Measurements from ENCODE around the gene RANGAP1. TPM values are rescaled to one million over a fixed set of nuclear protein-coding genes. Genes with fewer than 3 reads are reported as not detected.

Gene RANGAP1
- total RNA-seq, 4 donors from 2014 or later: 39.9 to 87.9 (median 65.5) TPM

DNA sequence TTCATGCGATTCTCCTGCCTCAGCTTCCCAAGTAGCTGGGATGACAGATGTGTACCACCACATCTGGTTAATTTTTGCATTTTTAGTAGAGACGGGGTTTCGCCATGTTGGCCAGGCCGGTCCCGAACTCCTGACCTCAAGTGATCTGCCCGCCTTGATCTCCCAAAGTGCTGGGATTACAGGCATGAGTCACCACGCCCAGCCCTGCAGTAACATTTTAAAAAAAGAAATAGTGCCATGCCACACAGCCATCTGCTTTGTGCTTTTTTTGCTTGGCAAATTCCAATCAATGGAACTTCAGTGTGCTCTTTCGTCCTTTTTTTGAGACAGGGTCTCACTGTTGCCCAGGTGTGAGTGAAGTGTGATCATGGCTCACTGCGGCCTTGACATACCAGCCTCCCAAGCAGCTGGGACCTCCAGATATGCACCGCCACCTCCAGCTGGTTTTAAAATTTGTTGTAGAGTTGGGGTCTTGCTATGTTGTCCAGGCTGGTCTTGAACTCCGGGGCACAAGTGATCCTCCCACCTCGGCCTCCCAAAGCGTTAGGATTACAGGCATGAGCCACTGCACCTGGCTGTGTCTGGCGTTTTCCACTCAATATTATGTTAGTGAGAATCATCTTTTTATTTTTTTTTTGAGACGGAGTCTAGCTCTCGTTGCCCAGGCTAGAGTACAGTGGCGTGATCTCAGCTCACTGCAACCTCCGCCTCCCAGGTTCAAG lies 43.4 kb downstream of the RANGAP1 start:
- intact Hi-C loops (cut with DNase I): no loop called here
- H3K4me3 ChIP-seq: no peak overlapping the region
- no peaks in the 10 kb centered on the region for H3K27me3 ChIP-seq
- no peaks in the 10 kb centered on the region for H3K9me3 ChIP-seq
- TF ChIP-seq POLR2A (IDR thresholded peaks at IDR 0.05; ENCODE audit: low read depth): no peak
- no peak for TF ChIP-seq EP300 (IDR thresholded peaks at IDR 0.05)
- TF ChIP-seq, protein P1, sequence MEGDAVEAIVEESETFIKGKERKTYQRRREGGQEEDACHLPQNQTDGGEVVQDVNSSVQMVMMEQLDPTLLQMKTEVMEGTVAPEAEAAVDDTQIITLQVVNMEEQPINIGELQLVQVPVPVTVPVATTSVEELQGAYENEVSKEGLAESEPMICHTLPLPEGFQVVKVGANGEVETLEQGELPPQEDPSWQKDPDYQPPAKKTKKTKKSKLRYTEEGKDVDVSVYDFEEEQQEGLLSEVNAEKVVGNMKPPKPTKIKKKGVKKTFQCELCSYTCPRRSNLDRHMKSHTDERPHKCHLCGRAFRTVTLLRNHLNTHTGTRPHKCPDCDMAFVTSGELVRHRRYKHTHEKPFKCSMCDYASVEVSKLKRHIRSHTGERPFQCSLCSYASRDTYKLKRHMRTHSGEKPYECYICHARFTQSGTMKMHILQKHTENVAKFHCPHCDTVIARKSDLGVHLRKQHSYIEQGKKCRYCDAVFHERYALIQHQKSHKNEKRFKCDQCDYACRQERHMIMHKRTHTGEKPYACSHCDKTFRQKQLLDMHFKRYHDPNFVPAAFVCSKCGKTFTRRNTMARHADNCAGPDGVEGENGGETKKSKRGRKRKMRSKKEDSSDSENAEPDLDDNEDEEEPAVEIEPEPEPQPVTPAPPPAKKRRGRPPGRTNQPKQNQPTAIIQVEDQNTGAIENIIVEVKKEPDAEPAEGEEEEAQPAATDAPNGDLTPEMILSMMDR (IDR thresholded peaks at IDR 0.05): no peak
- no peak for TF ChIP-seq POLR2AphosphoS5 (IDR thresholded peaks at IDR 0.05)
- H3K4me1 ChIP-seq: peaks cover 6 to 17% (median 13%) of the 10 kb centered on the region in 4 donors
- peaks cover 5 to 26% (median 22%) of the 10 kb centered on the region in 4 donors for H3K36me3 ChIP-seq
- no peak overlapping the region for H3K27ac ChIP-seq (replicated peaks in 1 of 4)
- 93% methylated on average over 18 of the region's 18 CpGs for WGBS
- no peak for DNase-seq (ENCODE audit: extremely low spot score)

DNA sequence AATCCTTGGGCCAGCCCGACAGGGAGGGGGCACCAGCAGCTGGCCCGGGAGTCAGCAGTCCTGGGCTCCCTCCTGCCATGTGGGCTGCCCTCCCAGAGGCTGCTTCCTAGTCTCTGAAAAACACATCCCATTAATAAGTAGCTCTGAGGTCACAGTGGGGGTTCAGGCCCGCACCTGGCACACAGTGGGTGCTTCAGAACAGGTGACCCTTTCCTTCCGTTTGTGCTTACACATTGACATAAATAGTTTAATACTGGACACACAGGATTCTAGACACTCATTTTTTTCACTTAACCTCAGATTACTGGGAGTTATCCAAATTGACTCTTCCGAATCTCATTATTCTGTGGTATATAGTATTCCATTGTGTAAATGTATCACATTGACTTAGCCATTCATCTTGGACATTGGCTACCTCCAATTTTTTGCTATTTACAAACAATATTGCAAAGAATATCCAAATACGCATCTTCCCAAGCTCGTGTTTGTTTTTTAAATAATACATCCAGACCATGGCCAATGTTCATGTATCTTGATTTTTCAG lies 44.8 kb downstream of the RANGAP1 start:
- Histone ChIP-seq H3K4me1 (peaks cover 18 to 29% (median 26%) of the 10 kb centered on the region in 4 donors), H3K27me3 (no peaks in the 10 kb centered on the region), H3K4me3 (no peak overlapping the region), H3K36me3 (peaks cover 0 to 13% (median 9%) of the 10 kb centered on the region in 4 donors), H3K27ac (replicated peaks in 1 of 4) (peak overlapping the region in 1 of 4 donors; percentile 69), H3K9me3 (no peaks in the 10 kb centered on the region)
- TF ChIP-seq, protein P1 (IDR thresholded peaks at IDR 0.05): no peak
- TF ChIP-seq POLR2AphosphoS5 (IDR thresholded peaks at IDR 0.05) (no peak), EP300 (IDR thresholded peaks at IDR 0.05) (no peak), POLR2A (IDR thresholded peaks at IDR 0.05; ENCODE audit: low read depth) (no peak)
- WGBS: 95% methylated on average over 5 of the region's 7 CpGs
- intact Hi-C loops (cut with DNase I): no loop called here
- DNase-seq (ENCODE audit: extremely low spot score): no peak

DNA sequence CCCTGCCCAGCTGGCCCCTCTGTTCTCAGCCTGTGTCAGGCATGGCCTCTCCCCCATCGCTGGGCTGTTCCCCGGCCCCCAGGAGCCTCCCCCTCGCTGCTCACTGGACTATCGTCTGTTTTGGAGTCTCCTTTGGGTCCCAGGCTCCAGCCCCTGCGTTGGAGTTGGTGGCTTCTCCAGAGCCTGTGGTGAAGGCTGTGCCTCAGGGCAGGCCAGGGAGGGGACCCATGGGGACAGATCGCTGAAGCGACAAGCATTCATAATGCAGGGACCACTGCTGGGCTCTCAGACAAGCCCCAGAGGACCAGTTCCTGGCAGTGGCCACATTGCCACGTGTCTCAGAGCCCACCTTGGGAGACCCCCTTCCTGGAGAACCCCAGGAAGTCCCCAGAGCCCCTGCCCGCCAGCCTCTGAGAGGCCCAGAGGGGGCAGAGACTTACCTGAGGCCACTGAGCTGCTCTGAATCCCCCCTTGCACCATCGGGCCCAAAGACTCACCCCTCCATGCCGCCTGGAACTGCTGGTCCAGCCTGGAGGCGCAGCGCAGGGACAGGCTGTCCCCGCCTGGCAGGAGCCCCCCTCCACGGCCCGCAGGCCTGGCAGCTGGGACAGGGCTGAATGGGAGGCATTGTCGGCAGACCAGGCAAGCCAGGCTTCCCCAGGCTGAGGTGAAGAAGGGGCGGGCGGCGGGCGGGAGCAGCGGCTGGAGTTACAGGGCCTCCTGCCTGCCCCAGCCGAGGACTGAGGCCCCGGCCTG lies 45.4 kb downstream of the RANGAP1 start, which contains the start of gene CHADL:
Gene CHADL (minus strand): TSS at position 555 of the 756 bp plus-strand sequence. CDS start 50 bp downstream, at position 505.
- no peaks in the 10 kb centered on the region for H3K27me3 ChIP-seq
- H3K4me3 ChIP-seq: peak within 1 kb of the TSS in 2 of 4 donors; percentile 19 to 29
- DNase-seq (ENCODE audit: extremely low spot score): no peak
- no peaks in the 10 kb centered on the region for H3K9me3 ChIP-seq
- WGBS: 59% methylated on average over 9 of the region's 24 CpGs
- TF ChIP-seq POLR2A (IDR thresholded peaks at IDR 0.05; ENCODE audit: low read depth) (no peak), POLR2AphosphoS5 (IDR thresholded peaks at IDR 0.05) (peak in 1 of 2 donors; percentile 48)
- intact Hi-C loops (cut with DNase I): no loop called here
- peaks cover 0 to 6% (median 3%) of the 10 kb centered on the region in 4 donors for H3K36me3 ChIP-seq
- H3K27ac ChIP-seq (replicated peaks in 1 of 4): peak within 1 kb of the TSS; percentile 16 to 69 (median 50)
- H3K4me1 ChIP-seq: peaks cover 18 to 29% (median 27%) of the 10 kb centered on the region in 4 donors

DNA sequence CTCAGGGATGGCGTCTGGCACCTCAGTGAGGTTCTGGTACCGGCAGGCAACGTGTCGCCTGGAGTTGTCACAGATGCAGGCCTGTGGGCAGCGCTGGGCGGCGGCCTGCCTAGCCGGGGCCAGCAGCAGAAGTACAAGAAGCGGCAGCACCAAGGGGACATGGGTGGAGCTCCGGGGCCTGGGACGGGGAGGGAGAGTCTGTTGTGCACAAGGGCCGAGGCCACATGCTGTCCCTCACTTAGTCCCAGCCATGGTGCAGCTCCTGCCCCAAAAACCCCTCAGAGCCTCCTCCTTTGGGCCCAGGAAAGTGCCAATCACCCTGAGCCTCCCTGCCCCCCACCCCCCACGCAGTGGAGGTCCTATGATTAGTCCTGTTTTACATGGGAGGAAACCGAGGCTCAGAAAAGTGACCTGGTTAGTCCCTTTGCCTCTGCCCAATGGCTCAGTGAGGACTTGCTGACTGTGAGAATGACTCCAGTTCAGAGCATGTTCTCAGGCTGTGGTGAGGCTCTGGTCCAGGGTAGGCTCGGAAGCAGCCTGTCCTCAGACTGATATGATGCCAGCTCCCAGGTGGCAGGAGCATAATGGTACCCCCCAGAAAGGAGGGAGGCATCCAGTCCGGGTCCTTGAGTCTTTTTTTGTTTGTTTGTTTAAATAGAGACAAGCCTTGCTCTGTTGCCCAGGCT lies 46.4 kb downstream of the RANGAP1 start:
- TF ChIP-seq, protein P1 (IDR thresholded peaks at IDR 0.05): no peak
- TF ChIP-seq POLR2A (IDR thresholded peaks at IDR 0.05; ENCODE audit: low read depth) (no peak), POLR2AphosphoS5 (IDR thresholded peaks at IDR 0.05) (no peak), EP300 (IDR thresholded peaks at IDR 0.05) (no peak)
- 64% methylated on average over 8 of the region's 16 CpGs for WGBS
- intact Hi-C loops (cut with DNase I): no loop called here
- Histone ChIP-seq H3K27ac (replicated peaks in 1 of 4) (peak overlapping the region; percentile 16 to 69 (median 46)), H3K9me3 (no peaks in the 10 kb centered on the region), H3K4me1 (peaks cover 23 to 29% (median 25%) of the 10 kb centered on the region in 4 donors), H3K4me3 (no peak overlapping the region), H3K27me3 (no peaks in the 10 kb centered on the region), H3K36me3 (no peaks in the 10 kb centered on the region)
- DNase-seq (ENCODE audit: extremely low spot score): no peak
